Stomach (tissue), 9 donors: ENCODE results near the gene SNX9. TPM values are rescaled to one million over a fixed set of nuclear protein-coding genes. Genes with fewer than 3 reads are reported as not detected.

Experiments used
- DNase-seq, 2 donors: peaks; one replicate each; pipeline versions ENCODE4 v3.0.0 to v3.0.0-alpha.2; 2013 to 2019
- H3K27ac ChIP-seq, 5 donors: fragments of 200-600 bp in 4 of 5; sonication (generic) in 4 of 5; one replicate each; pipeline ENCODE4 v1.5.1; 2013 to 2019; ENCODE audit warnings: mild to moderate bottlenecking in 1 of 5, moderate library complexity in 1 of 5
- H3K27me3 ChIP-seq, 3 donors: fragments of 200-600 bp; sonication (generic); one replicate each; pipeline ENCODE4 v1.5.1; 2017 to 2019; ENCODE audit warnings: mixed run types in 1 of 3
- H3K36me3 ChIP-seq, 4 donors: fragments of 200-600 bp; sonication (generic); 1 replicate in 3 of 4; 2 replicates in 1 of 4; pipeline ENCODE4 v1.5.1; 2016 to 2019
- H3K4me1 ChIP-seq, 4 donors: fragments of 200-600 bp; sonication (generic); one replicate each; pipeline ENCODE4 v1.5.1; 2016 to 2019
- H3K4me3 ChIP-seq, 4 donors: fragments of 200-600 bp; sonication (generic) in 3 of 4; one replicate each; pipeline ENCODE4 v1.5.1; 2016 to 2019; ENCODE audit warnings: mild to moderate bottlenecking in 1 of 4
- H3K9me3 ChIP-seq, 4 donors: fragments of 200-600 bp; sonication (generic); one replicate each; pipeline ENCODE4 v1.5.1; 2016 to 2019
- CTCF ChIP-seq, 7 experiments: fragments of 450-650 bp in 4 of 7; fragments of 200-600 bp in 3 of 7; sonication (generic) in 3 of 7; IDR thresholded peaks; one replicate each; pipeline ENCODE4 v1.5.1; 2016 to 2019; ENCODE audit warnings: antibody characterized with exemption in 7 of 7, control low read depth in 2 of 7, mild to moderate bottlenecking in 1 of 7
- EP300 ChIP-seq: sonication (generic); formaldehyde crosslinking; IDR thresholded peaks from one replicate; pipeline ENCODE4 v1.6.1; 2017; ENCODE audit warnings: antibody characterized with exemption
- POLR2A ChIP-seq, 4 donors: fragments of 450-650 bp; IDR thresholded peaks; one replicate each; pipeline ENCODE4 v1.6.1; 2016; ENCODE audit warnings: antibody characterized with exemption in 4 of 4, control low read depth in 2 of 4, mild to moderate bottlenecking in 1 of 4, moderate library complexity in 1 of 4
- POLR2AphosphoS5 ChIP-seq, 3 donors: sonication (generic); formaldehyde crosslinking; IDR thresholded peaks; one replicate each; pipeline ENCODE4 v1.6.1; 2016; ENCODE audit warnings: antibody characterized with exemption in 3 of 3
- WGBS, 5 donors: extraction: QIAGEN DNeasy Blood & Tissue Kit in 3 of 5; methylation state at CpG; one replicate each; pipeline versions ENCODE4 v1.1.5 to v1.1.7; 2013 to 2018; 5-methylcytosine and 5-hydroxymethylcytosine counted together
- intact Hi-C: fragments of 100-400 bp; cut with DNase I; formaldehyde crosslinking; loops from one replicate; pipeline ENCODE4 v1.15.1; 2023; ENCODE audit warnings: low total_unique reads
- polyA plus RNA-seq, 3 donors: library from polyadenylated mRNA; stranded (reverse); fragments of 200-250 nt; gene quantifications; one replicate each; pipeline ENCODE4 v1.2.3, GENCODE V29; 2013
- total RNA-seq, 5 donors: library from RNA; depleted of rRNA; stranded (reverse); fragments of >200 nt; gene quantifications; one replicate each; pipeline versions ENCODE4 v1.1.0 to v1.2.3, GENCODE V29; 2014 to 2016
- donor health status: healthy with polysubstance abuse.
- donor health status: Bipolar disorder and iron deficiency.
- donor health status: healthy.

SNX9 gene
- total and polyA plus RNA-seq, 8 donors: 21.4 to 58.7 (median 38.7) TPM

GRCh38 chr6:157831018-157831369, 7.9 kb downstream of the SNX9 start:
- intact Hi-C loops: no loop called here
- TF ChIP-seq POLR2AphosphoS5 (IDR thresholded peaks at IDR 0.05) (no peak), EP300 (no peak), CTCF (IDR thresholded peaks at IDR 0.05) (no peak), POLR2A (IDR thresholded peaks at IDR 0.05) (no peak)
- no peak overlapping the region for H3K27ac ChIP-seq

GRCh38 chr6:157831424-157832249, 8.6 kb downstream of the SNX9 start:
- Histone ChIP-seq H3K27me3 (no peaks in the 10 kb centered on the region), H3K36me3 (no peaks in the 10 kb centered on the region), H3K4me3 (no peak overlapping the region), H3K27ac (peak overlapping the region in 1 of 5 donors; percentile 7), H3K4me1 (peaks cover 15 to 73% (median 49%) of the 10 kb centered on the region in 4 donors), H3K9me3 (no peaks in the 10 kb centered on the region)
- no peak for DNase-seq
- WGBS, 5 donors: 53 to 59% (median 55%) methylated on average over 3 of the region's 3 CpGs
- no peak for TF ChIP-seq POLR2A (IDR thresholded peaks at IDR 0.05)
- intact Hi-C loops: no loop called here

More at GRCh38 chr6:157831018-157831369, 7.9 kb downstream of the SNX9 start:
- no peak for DNase-seq
- Histone ChIP-seq H3K27me3 (no peaks in the 10 kb centered on the region), H3K4me1 (peaks cover 15 to 73% (median 47%) of the 10 kb centered on the region in 4 donors), H3K36me3 (no peaks in the 10 kb centered on the region), H3K9me3 (no peaks in the 10 kb centered on the region), H3K4me3 (no peak overlapping the region)
- 85 to 93% (median 87%) methylated on average over 2 of the region's 2 CpGs for WGBS, 5 donors

GRCh38 chr6:157832250-157832967, 9.4 kb downstream of the SNX9 start:
- intact Hi-C loops: no loop called here
- Histone ChIP-seq H3K27me3 (no peaks in the 10 kb centered on the region), H3K36me3 (no peaks in the 10 kb centered on the region), H3K4me3 (no peak overlapping the region), H3K4me1 (peaks cover 15 to 80% (median 50%) of the 10 kb centered on the region in 4 donors), H3K9me3 (no peaks in the 10 kb centered on the region), H3K27ac (no peak overlapping the region)
- 75 to 84% (median 80%) methylated on average over 3 of the region's 3 CpGs for WGBS, 5 donors
- no peak for TF ChIP-seq EP300
- TF ChIP-seq CTCF (IDR thresholded peaks at IDR 0.05): no peak
- no peak for TF ChIP-seq POLR2AphosphoS5 (IDR thresholded peaks at IDR 0.05)
- TF ChIP-seq POLR2A (IDR thresholded peaks at IDR 0.05): no peak
- DNase-seq: no peak

- TF ChIP-seq EP300: no peak
- DNase-seq: no peak
- Histone ChIP-seq H3K9me3 (no peaks in the 10 kb centered on the region), H3K36me3 (no peaks in the 10 kb centered on the region), H3K27ac (no peak overlapping the region), H3K4me1 (peaks cover 25 to 88% (median 61%) of the 10 kb centered on the region in 4 donors), H3K27me3 (no peaks in the 10 kb centered on the region), H3K4me3 (no peak overlapping the region)
- WGBS, 5 donors: 92 to 96% (median 93%) methylated on average over 6 of the region's 6 CpGs
- intact Hi-C loops: no loop called here
These were observed 11.5 kb downstream of the SNX9 start for GRCh38 chr6:157834549-157834948.

GRCh38 chr6:157838718-157839430, 15.8 kb downstream of the SNX9 start:
- no peaks in the 10 kb centered on the region for H3K27me3 ChIP-seq
- TF ChIP-seq EP300: no peak
- no peak for TF ChIP-seq CTCF (IDR thresholded peaks at IDR 0.05)
- no peak for TF ChIP-seq POLR2AphosphoS5 (IDR thresholded peaks at IDR 0.05)
- WGBS, 5 donors: 73 to 83% (median 76%) methylated on average over 5 of the region's 5 CpGs
- no peaks in the 10 kb centered on the region for H3K36me3 ChIP-seq
- no peak overlapping the region for H3K27ac ChIP-seq
- no peak for DNase-seq
- H3K9me3 ChIP-seq: no peaks in the 10 kb centered on the region
- no peak overlapping the region for H3K4me3 ChIP-seq
- intact Hi-C loops: no loop called here
- H3K4me1 ChIP-seq: peaks cover 33 to 92% (median 60%) of the 10 kb centered on the region in 4 donors
